OCI-LY7 (cell line): ENCODE results near the gene TNFRSF8. TPM values are rescaled to one million over a fixed set of nuclear protein-coding genes. Genes with fewer than 3 reads are reported as not detected.

ENCODE experiments used
- BruUV-seq: library from RNA; stranded (reverse); fragments of 400-500 nt; replicated peaks from 2 replicates; lab custom pipeline; 2021; lab: Mats Ljungman, UMichigan
- CTCF ChIA-PET: fragments of 300-600 bp; sonication (Branson Sonifier 250); formaldehyde crosslinking; loops from one replicate; lab custom pipeline; 2022; ENCODE audit warnings: antibody characterized with exemption; ENCODE audit not compliant: unreplicated experiment; lab: Charles Lee
- POLR2A ChIA-PET: fragments of 300-600 bp; sonication (Branson Sonifier 250); formaldehyde crosslinking; loops from one replicate; lab custom pipeline; 2022; ENCODE audit warnings: antibody characterized with exemption; lab: Charles Lee
- DNase-seq: peaks from one replicate; pipeline ENCODE4 v3.0.0-alpha.2; 2015; ENCODE audit warnings: low spot score
- H2AFZ ChIP-seq: fragments of 200-600 bp; sonication (generic), shearing (Covaris generic); 2 replicates; pipeline ENCODE4 v1.6.1; 2014; ENCODE audit warnings: mild to moderate bottlenecking, antibody characterized with exemption, low read length, moderate library complexity
- H3K27ac ChIP-seq: fragments of 200-600 bp; sonication (generic); 2 replicates; pipeline ENCODE4 v1.5.1; 2014; ENCODE audit warnings: mixed run types, low read depth, mild to moderate bottlenecking, moderate library complexity, low read length, inconsistent platforms; ENCODE audit not compliant: poor library complexity, severe bottlenecking
- H3K36me3 ChIP-seq: fragments of 200-600 bp; sonication (generic); 2 replicates; pipeline ENCODE4 v1.6.1; 2014; ENCODE audit warnings: mild to moderate bottlenecking, antibody characterized with exemption, low read length, moderate library complexity, mixed read lengths; ENCODE audit not compliant: insufficient read depth
- H3K4me1 ChIP-seq: fragments of 200-600 bp; sonication (generic); 2 replicates; pipeline ENCODE4 v1.5.1; 2014; ENCODE audit warnings: mild to moderate bottlenecking, low read length; ENCODE audit not compliant: insufficient read depth, poor library complexity, severe bottlenecking
- H3K4me2 ChIP-seq: fragments of 200-600 bp; sonication (generic); 2 replicates; pipeline ENCODE4 v1.6.1; 2014; ENCODE audit warnings: mild to moderate bottlenecking, low read length
- H3K4me3 ChIP-seq: fragments of 200-600 bp; sonication (generic); 2 replicates; pipeline ENCODE4 v1.5.1; 2014; ENCODE audit warnings: mild to moderate bottlenecking, low read depth, low read length; ENCODE audit not compliant: poor library complexity, severe bottlenecking
- H3K79me2 ChIP-seq: fragments of 200-600 bp; sonication (generic); 2 replicates; pipeline ENCODE4 v1.6.1; 2016; ENCODE audit warnings: low read depth, mild to moderate bottlenecking, low read length, moderate library complexity, mixed read lengths; ENCODE audit not compliant: insufficient read depth
- H3K9me2 ChIP-seq: fragments of 200-600 bp; sonication (generic); 2 replicates; pipeline ENCODE4 v1.6.1; 2016; ENCODE audit warnings: mild to moderate bottlenecking, low read length, mixed read lengths; ENCODE audit not compliant: insufficient read depth
- H3K9me3 ChIP-seq: fragments of 200-600 bp; sonication (generic); 2 replicates; pipeline ENCODE4 v1.6.1; 2014; ENCODE audit warnings: mild to moderate bottlenecking, mixed run types, low read length, mixed read lengths
- H4K20me1 ChIP-seq: fragments of 200-600 bp; sonication (generic); 2 replicates; pipeline ENCODE4 v1.6.1; 2014; ENCODE audit warnings: mild to moderate bottlenecking, antibody characterized with exemption, low read length, moderate library complexity, mixed read lengths; ENCODE audit not compliant: insufficient read depth
- EZH2phosphoT487 ChIP-seq: fragments of 200-600 bp; sonication (generic); IDR thresholded peaks from 2 replicates; pipeline ENCODE4 v1.6.1; 2018; ENCODE audit warnings: low read depth, borderline replicate concordance, mild to moderate bottlenecking, mixed run types, antibody characterized with exemption, low read length, moderate library complexity, mixed read lengths
- intact Hi-C: fragments of 100-400 bp; cut with micrococcal nuclease; formaldehyde crosslinking; loops from one replicate; pipeline ENCODE4 v1.10.0; 2022; ENCODE audit not compliant: unreplicated experiment
- total RNA-seq, 2 experiments: library from RNA; depleted of rRNA in 1 of 2; stranded (reverse); fragments of >200 nt in 1 of 2; shearing (Covaris generic) in 1 of 2; gene quantifications; 2 replicates each; pipeline ENCODE4 v1.2.3, GENCODE V29; 2014 to 2022
- TF ChIP-seq, protein P1 (sequence below): fragments of 200-600 bp; sonication (generic); conservative IDR thresholded peaks from 2 replicates; pipeline ENCODE4 v1.5.1; 2014; ENCODE audit warnings: mild to moderate bottlenecking, antibody characterized with exemption, low read length, moderate library complexity, mixed read lengths

TNFRSF8 gene
- total RNA-seq, 2 experiments from 2014 or later = 0.29 TPM; not detected in 1

DNA sequence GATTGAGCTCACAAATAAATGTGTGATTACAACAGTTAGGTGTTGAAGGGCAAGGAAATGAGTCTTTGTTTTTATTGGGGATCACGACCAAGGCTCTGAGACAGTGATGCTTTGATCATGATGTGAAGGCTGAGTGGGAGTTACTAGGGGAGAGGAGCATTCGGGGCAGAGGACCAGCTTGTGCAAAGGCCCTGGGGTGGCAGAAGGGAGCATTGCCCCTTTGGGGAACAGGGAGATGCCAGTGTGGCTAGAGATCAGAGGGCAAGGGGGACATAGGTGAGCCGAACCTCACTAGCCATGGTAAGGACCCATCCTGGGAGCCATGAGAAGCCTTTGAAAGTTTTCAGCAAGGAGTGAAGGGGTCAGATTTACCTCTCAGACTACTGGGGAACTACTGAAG, 31.1 kb downstream of the TNFRSF8 start:
- intact Hi-C loops = no loop called here

DNA sequence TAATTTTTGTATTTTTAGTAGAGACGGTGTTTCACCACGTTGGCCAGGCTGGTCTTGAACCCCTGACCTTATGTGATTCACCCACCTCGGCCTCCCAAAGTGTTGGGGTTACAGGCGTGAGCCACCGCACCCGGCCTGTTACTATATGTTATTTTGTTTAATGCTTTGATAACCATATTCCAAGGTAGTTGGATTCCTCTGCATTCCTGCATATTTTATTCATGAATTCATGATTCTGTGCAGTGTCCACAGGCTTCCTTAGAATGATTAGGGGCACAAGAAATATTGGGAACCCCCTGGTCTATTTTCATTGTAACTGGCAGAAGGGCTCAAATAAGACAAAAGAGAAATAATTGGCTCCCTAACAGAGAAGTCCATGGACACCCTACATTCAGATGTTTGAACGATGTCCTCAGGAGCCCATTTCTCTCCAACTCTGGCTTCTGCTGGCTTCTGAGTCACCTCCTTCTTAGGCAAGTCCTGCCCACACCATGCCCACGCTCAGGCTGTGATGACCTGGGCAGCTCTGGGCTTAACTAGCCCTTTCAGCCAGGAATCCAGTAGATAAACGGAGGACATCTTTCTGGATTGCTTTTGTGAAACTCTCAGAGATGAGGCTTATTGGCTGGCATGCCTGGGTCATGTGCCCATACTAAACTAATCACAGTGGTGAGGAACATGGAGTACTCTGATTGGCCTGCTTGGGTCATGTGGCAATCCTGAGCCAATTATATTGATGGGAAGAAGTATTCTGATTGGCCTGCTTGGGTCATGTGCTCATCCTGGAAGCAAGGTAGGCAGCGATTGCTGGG, 32.6 kb downstream of the TNFRSF8 start:
- CTCF ChIA-PET = no interaction called here
- POLR2A ChIA-PET = interaction anchor here (0.6 kb wide), 2 partner anchors 108 to 119 kb away, joined by 5 to 6 read pairs; no protein-coding TSS in a partner anchor
- H3K79me2 ChIP-seq = no peaks in the 10 kb centered on the region
- peak; percentile 41 for DNase-seq
- no peaks in the 10 kb centered on the region for H4K20me1 ChIP-seq
- peak overlapping the region; percentile 73; the same call in 1 of the 2 replicates for H2AFZ ChIP-seq
- no peak overlapping the region for H3K4me3 ChIP-seq
- no peaks in the 10 kb centered on the region for H3K9me2 ChIP-seq
- H3K36me3 ChIP-seq = no peaks in the 10 kb centered on the region
- no peak overlapping the region for H3K27ac ChIP-seq
- H3K4me2 ChIP-seq = no peak overlapping the region
- peaks cover 6% of the 10 kb centered on the region; the same call in 1 of the 2 replicates for H3K9me3 ChIP-seq
- H3K4me1 ChIP-seq = no peaks in the 10 kb centered on the region
- TF ChIP-seq EZH2phosphoT487 = no peak
- TF ChIP-seq, protein P1, sequence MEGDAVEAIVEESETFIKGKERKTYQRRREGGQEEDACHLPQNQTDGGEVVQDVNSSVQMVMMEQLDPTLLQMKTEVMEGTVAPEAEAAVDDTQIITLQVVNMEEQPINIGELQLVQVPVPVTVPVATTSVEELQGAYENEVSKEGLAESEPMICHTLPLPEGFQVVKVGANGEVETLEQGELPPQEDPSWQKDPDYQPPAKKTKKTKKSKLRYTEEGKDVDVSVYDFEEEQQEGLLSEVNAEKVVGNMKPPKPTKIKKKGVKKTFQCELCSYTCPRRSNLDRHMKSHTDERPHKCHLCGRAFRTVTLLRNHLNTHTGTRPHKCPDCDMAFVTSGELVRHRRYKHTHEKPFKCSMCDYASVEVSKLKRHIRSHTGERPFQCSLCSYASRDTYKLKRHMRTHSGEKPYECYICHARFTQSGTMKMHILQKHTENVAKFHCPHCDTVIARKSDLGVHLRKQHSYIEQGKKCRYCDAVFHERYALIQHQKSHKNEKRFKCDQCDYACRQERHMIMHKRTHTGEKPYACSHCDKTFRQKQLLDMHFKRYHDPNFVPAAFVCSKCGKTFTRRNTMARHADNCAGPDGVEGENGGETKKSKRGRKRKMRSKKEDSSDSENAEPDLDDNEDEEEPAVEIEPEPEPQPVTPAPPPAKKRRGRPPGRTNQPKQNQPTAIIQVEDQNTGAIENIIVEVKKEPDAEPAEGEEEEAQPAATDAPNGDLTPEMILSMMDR = no peak
- intact Hi-C loops = no loop called here
- no TSS peak for BruUV-seq

More for the DNA sequence above, 31.1 kb downstream of the TNFRSF8 start:
- POLR2A ChIA-PET = interaction anchor here (0.6 to 0.7 kb wide), 2 partner anchors 8 to 11 kb away, joined by 3 to 4 read pairs; no protein-coding TSS in a partner anchor
- BruUV-seq = no TSS peak
- Histone ChIP-seq H3K4me1 (no peaks in the 10 kb centered on the region), H3K4me3 (no peak overlapping the region), H3K9me2 (no peaks in the 10 kb centered on the region), H3K79me2 (no peaks in the 10 kb centered on the region), H4K20me1 (no peaks in the 10 kb centered on the region), H3K9me3 (peaks cover 6% of the 10 kb centered on the region; the same call in 1 of the 2 replicates), H3K4me2 (no peak overlapping the region), H2AFZ (no peak overlapping the region), H3K27ac (no peak overlapping the region), H3K36me3 (no peaks in the 10 kb centered on the region)
- CTCF ChIA-PET = no interaction called here
- no peak for DNase-seq
- TF ChIP-seq, protein P1 = no peak
- no peak for TF ChIP-seq EZH2phosphoT487

DNA sequence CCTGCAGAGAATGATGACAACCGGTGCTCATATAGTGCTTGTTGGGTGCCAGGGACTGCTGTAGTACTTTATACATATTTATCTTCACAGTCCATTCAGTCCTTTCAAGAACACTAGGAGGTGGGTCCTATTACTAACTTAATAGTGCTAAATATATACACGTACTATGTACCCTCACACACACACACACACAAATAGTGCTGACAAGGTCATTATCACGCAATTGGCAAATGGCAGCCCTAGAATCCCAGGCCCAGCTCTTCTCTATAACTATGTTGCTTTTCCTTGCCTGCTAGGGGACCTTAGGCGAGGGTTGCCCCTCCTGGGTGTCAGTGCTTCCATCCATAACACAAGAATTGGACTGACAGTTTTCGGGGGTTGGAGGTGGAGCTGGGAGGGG, 33.5 kb downstream of the TNFRSF8 start:
- Histone ChIP-seq H4K20me1 (no peaks in the 10 kb centered on the region), H3K79me2 (no peaks in the 10 kb centered on the region), H2AFZ (peak overlapping the region; percentile 73; the same call in 1 of the 2 replicates), H3K4me1 (no peaks in the 10 kb centered on the region), H3K9me3 (peaks cover 6% of the 10 kb centered on the region; the same call in 1 of the 2 replicates), H3K4me3 (no peak overlapping the region), H3K9me2 (no peaks in the 10 kb centered on the region), H3K36me3 (no peaks in the 10 kb centered on the region), H3K4me2 (no peak overlapping the region), H3K27ac (no peak overlapping the region)
- ChIA-PET POLR2A (no interaction called here), CTCF (no interaction called here)
- no TSS peak for BruUV-seq
- no peak for TF ChIP-seq EZH2phosphoT487
- TF ChIP-seq, protein P1 = no peak
- intact Hi-C loops = no loop called here
- DNase-seq = no peak
